HepG2 (cell line): ENCODE results near the gene ARFGEF2. TPM values are rescaled to one million over a fixed set of nuclear protein-coding genes. Genes with fewer than 3 reads are reported as not detected.

Source experiments
- BORCS8-MEF2B ChIP-seq: sonication (generic); formaldehyde crosslinking; IDR thresholded peaks from 2 replicates; pipeline ENCODE4 v1.8.0; 2022; ENCODE audit warnings: mild to moderate bottlenecking, missing genetic modification reagents
- GTF2F1 ChIP-seq: fragments of 150-350 bp; IDR thresholded peaks from 2 replicates; pipeline ENCODE4 v1.6.1; 2014; ENCODE audit warnings: low read length
- PAWR ChIP-seq: sonication (generic); formaldehyde crosslinking; IDR thresholded peaks from 2 replicates; pipeline ENCODE4 v1.4.0; 2020; ENCODE audit warnings: missing genetic modification reagents, mild to moderate bottlenecking, borderline replicate concordance
- RNF2 ChIP-seq: fragments of 450-650 bp; conservative IDR thresholded peaks from 2 replicates; pipeline ENCODE4 v1.6.1; 2016; ENCODE audit warnings: low read depth
- SAP130 ChIP-seq: IDR thresholded peaks from 2 replicates; pipeline ENCODE4 v1.6.1; 2016; ENCODE audit warnings: low read depth
- SRF ChIP-seq: IDR thresholded peaks from 2 replicates; pipeline ENCODE4 v1.6.1; 2011; ENCODE audit warnings: mild to moderate bottlenecking, low read depth, low read length, moderate library complexity
- TOPORS ChIP-seq: sonication (generic); formaldehyde crosslinking; IDR thresholded peaks from 2 replicates; pipeline ENCODE4 v1.8.0; 2023; ENCODE audit warnings: mild to moderate bottlenecking, missing genetic modification reagents
- ZMYM4 ChIP-seq: sonication (generic); formaldehyde crosslinking; IDR thresholded peaks from 2 replicates; pipeline ENCODE4 v1.8.1; 2023; ENCODE audit warnings: mild to moderate bottlenecking, missing genetic modification reagents
- ZNF20 ChIP-seq: sonication (generic); formaldehyde crosslinking; IDR thresholded peaks from 2 replicates; pipeline ENCODE4 v1.4.0; 2020; ENCODE audit warnings: mild to moderate bottlenecking, moderate library complexity, missing genetic modification reagents
- ZNF253 ChIP-seq: sonication (generic); formaldehyde crosslinking; IDR thresholded peaks from 2 replicates; pipeline ENCODE4 v1.8.0; 2022; ENCODE audit warnings: mild to moderate bottlenecking, missing genetic modification reagents, borderline replicate concordance
- ZNF530 ChIP-seq: sonication (generic); formaldehyde crosslinking; IDR thresholded peaks from 2 replicates; pipeline ENCODE4 v1.5.0; 2020; ENCODE audit warnings: low read depth, mild to moderate bottlenecking, missing genetic modification reagents
- polyA plus RNA-seq, 8 experiments: library from polyadenylated mRNA; depleted of rRNA in 3 of 8; stranded (reverse) in 7 of 8; unstranded in 1 of 8; fragments of >200 nt; fragmentation: Illumina TruSeq in 4 of 8; extraction: Trizol in 4 of 8; gene quantifications; 2 replicates each; pipeline versions ENCODE4 v1.2.1 to v1.2.3, GENCODE V29; 2011 to 2016; ENCODE audit warnings: low read depth in 4 of 8, missing spikeins in 1 of 8, mixed read lengths in 1 of 8; ENCODE audit not compliant: insufficient read depth in 1 of 8
- total RNA-seq, 5 experiments: library from RNA; depleted of rRNA; stranded (reverse); fragments of >200 nt; fragmentation: Illumina TruSeq; extraction: Trizol; gene quantifications; 2 replicates each; pipeline ENCODE4 v1.2.3, GENCODE V29; 2016; ENCODE audit warnings: low read depth in 1 of 5
- TF ChIP-seq, protein P1 (sequence below): sonication (generic); formaldehyde crosslinking; IDR thresholded peaks from 2 replicates; pipeline ENCODE4 v1.9.0; 2021; ENCODE audit warnings: mild to moderate bottlenecking, missing genetic modification reagents
- TF ChIP-seq, protein P2 (sequence below): sonication (generic); formaldehyde crosslinking; IDR thresholded peaks from 2 replicates; pipeline ENCODE4 v1.8.1; 2023; ENCODE audit warnings: mild to moderate bottlenecking, moderate library complexity, missing genetic modification reagents
- TF ChIP-seq, protein P3 (sequence below): sonication (generic); formaldehyde crosslinking; IDR thresholded peaks from 2 replicates; pipeline ENCODE4 v1.4.0; 2020; ENCODE audit warnings: mild to moderate bottlenecking, missing genetic modification reagents, borderline replicate concordance
- TF ChIP-seq, protein P4 (sequence below): sonication (generic); formaldehyde crosslinking; IDR thresholded peaks from 2 replicates; pipeline ENCODE4 v1.5.0; 2020; ENCODE audit warnings: missing genetic modification reagents
- TF ChIP-seq, protein P5 (sequence below): sonication (generic); formaldehyde crosslinking; conservative IDR thresholded peaks from 2 replicates; pipeline ENCODE4 v1.4.0; 2020; ENCODE audit warnings: missing genetic modification reagents

The ARFGEF2 gene
- total and polyA plus RNA-seq, 2 of the 13 experiments (the other 11 are each of a cell fraction or from before 2014, with no cell fraction given) = 44.0 to 60.8 TPM

DNA sequence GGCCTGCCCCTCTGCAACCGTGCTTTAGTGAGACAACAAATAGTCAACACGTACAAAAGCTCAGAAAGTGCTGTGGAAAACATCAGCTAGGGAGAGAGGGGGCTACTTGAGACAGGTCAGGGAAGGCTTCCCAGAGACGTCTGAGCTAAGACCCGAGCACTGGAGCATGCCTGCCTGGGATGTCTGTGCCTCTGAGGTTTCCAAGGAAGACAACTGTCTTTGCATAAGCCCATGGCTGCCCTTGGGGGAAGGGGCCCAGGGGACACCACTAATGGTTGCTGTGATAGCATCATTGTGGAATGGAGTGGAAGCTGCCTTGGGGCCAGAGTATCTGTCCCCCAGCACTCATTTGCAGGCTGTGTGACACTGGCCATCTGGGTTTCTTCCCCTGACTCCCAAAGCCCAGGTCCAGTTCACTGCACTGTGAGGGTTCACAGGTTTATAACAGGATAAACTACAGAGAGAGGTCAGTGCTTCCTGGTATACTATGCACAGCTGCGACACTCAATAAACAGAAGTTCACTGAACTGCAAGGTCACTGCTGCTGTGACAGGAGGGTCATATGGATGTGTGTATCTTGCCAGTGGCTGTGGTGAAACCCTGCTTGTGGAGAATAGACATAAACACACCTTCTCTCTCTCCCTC is 1.5 kb upstream of the ARFGEF2 start (continued):
- TF ChIP-seq, protein P1, sequence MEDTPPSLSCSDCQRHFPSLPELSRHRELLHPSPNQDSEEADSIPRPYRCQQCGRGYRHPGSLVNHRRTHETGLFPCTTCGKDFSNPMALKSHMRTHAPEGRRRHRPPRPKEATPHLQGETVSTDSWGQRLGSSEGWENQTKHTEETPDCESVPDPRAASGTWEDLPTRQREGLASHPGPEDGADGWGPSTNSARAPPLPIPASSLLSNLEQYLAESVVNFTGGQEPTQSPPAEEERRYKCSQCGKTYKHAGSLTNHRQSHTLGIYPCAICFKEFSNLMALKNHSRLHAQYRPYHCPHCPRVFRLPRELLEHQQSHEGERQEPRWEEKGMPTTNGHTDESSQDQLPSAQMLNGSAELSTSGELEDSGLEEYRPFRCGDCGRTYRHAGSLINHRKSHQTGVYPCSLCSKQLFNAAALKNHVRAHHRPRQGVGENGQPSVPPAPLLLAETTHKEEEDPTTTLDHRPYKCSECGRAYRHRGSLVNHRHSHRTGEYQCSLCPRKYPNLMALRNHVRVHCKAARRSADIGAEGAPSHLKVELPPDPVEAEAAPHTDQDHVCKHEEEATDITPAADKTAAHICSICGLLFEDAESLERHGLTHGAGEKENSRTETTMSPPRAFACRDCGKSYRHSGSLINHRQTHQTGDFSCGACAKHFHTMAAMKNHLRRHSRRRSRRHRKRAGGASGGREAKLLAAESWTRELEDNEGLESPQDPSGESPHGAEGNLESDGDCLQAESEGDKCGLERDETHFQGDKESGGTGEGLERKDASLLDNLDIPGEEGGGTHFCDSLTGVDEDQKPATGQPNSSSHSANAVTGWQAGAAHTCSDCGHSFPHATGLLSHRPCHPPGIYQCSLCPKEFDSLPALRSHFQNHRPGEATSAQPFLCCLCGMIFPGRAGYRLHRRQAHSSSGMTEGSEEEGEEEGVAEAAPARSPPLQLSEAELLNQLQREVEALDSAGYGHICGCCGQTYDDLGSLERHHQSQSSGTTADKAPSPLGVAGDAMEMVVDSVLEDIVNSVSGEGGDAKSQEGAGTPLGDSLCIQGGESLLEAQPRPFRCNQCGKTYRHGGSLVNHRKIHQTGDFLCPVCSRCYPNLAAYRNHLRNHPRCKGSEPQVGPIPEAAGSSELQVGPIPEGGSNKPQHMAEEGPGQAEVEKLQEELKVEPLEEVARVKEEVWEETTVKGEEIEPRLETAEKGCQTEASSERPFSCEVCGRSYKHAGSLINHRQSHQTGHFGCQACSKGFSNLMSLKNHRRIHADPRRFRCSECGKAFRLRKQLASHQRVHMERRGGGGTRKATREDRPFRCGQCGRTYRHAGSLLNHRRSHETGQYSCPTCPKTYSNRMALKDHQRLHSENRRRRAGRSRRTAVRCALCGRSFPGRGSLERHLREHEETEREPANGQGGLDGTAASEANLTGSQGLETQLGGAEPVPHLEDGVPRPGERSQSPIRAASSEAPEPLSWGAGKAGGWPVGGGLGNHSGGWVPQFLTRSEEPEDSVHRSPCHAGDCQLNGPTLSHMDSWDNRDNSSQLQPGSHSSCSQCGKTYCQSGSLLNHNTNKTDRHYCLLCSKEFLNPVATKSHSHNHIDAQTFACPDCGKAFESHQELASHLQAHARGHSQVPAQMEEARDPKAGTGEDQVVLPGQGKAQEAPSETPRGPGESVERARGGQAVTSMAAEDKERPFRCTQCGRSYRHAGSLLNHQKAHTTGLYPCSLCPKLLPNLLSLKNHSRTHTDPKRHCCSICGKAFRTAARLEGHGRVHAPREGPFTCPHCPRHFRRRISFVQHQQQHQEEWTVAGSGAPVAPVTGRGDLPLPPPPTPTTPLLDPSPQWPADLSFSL = peak; percentile 68; the same call in 1 of the 2 replicates
- TF ChIP-seq ZNF530 (CRISPR knock-in tag) = no peak
- TF ChIP-seq TOPORS = no peak
- TF ChIP-seq SRF = 0 out of 2 replicates have a peak, but pooled peaks have one; percentile 36
- TF ChIP-seq ZNF20 (CRISPR knock-in tag) = no peak
- peak; percentile 100 for TF ChIP-seq SAP130
- TF ChIP-seq, protein P2, sequence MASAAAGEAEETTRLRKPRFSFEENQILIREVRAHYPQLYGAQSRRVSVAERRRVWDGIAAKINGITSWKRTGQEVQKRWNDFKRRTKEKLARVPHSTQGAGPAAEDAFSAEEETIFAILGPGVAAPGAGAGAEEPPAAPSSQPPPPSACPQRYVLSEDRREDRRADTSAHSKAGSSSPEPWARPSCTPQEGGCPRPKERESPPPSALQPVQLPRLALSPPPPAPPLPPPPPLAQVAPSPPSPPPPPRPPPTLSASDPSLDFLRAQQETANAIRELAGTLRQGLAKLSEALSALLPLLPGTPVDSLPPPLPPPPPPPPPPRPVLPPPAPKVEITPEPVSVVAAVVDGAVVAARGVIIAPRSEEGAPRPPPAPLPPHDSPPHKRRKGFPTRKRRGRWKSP (CRISPR knock-in tag) = peak; percentile 80; the same call in 1 of the 2 replicates
- TF ChIP-seq PAWR (CRISPR knock-in tag) = 0 out of 2 replicates have a peak, but pooled peaks have one; percentile 41
- TF ChIP-seq ZNF253 (CRISPR knock-in tag) = peak; percentile 42; the same call in 1 of the 2 replicates
- TF ChIP-seq ZMYM4 (CRISPR knock-in tag) = peak; percentile 80
- peak; percentile 24; the same call in 1 of the 2 replicates for TF ChIP-seq RNF2
- no peak for TF ChIP-seq BORCS8-MEF2B
- TF ChIP-seq, protein P3, sequence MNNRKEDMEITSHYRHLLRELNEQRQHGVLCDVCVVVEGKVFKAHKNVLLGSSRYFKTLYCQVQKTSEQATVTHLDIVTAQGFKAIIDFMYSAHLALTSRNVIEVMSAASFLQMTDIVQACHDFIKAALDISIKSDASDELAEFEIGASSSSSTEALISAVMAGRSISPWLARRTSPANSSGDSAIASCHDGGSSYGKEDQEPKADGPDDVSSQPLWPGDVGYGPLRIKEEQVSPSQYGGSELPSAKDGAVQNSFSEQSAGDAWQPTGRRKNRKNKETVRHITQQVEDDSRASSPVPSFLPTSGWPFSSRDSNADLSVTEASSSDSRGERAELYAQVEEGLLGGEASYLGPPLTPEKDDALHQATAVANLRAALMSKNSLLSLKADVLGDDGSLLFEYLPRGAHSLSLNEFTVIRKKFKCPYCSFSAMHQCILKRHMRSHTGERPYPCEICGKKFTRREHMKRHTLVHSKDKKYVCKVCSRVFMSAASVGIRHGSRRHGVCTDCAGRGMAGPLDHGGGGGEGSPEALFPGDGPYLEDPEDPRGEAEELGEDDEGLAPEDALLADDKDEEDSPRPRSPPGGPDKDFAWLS (CRISPR knock-in tag) = 0 out of 2 replicates have a peak, but pooled peaks have one; percentile 28
- TF ChIP-seq GTF2F1 = no peak; the same call in 1 of the 2 replicates
- TF ChIP-seq, protein P4, sequence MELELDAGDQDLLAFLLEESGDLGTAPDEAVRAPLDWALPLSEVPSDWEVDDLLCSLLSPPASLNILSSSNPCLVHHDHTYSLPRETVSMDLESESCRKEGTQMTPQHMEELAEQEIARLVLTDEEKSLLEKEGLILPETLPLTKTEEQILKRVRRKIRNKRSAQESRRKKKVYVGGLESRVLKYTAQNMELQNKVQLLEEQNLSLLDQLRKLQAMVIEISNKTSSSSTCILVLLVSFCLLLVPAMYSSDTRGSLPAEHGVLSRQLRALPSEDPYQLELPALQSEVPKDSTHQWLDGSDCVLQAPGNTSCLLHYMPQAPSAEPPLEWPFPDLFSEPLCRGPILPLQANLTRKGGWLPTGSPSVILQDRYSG (CRISPR knock-in tag) = no peak
- TF ChIP-seq, protein P5, sequence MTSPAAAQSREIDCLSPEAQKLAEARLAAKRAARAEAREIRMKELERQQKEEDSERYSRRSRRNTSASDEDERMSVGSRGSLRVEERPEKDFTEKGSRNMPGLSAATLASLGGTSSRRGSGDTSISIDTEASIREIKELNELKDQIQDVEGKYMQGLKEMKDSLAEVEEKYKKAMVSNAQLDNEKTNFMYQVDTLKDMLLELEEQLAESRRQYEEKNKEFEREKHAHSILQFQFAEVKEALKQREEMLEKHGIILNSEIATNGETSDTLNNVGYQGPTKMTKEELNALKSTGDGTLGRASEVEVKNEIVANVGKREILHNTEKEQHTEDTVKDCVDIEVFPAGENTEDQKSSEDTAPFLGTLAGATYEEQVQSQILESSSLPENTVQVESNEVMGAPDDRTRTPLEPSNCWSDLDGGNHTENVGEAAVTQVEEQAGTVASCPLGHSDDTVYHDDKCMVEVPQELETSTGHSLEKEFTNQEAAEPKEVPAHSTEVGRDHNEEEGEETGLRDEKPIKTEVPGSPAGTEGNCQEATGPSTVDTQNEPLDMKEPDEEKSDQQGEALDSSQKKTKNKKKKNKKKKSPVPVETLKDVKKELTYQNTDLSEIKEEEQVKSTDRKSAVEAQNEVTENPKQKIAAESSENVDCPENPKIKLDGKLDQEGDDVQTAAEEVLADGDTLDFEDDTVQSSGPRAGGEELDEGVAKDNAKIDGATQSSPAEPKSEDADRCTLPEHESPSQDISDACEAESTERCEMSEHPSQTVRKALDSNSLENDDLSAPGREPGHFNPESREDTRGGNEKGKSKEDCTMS (CRISPR knock-in tag) = no peak
